HEK293 (cell line): ENCODE data around the gene TIE1.

Experiments
- CTCF ChIA-PET: fragments of 350-600 bp; formaldehyde crosslinking; extraction: SDS; loops from one replicate; lab custom pipeline; 2021; ENCODE audit warnings: antibody characterized with exemption; lab: Yijun Ruan, JAX
- POLR2A ChIA-PET: fragments of 300-600 bp; formaldehyde crosslinking; extraction: SDS; loops from one replicate; lab custom pipeline; 2020; ENCODE audit warnings: antibody characterized with exemption, inconsistent platforms; lab: Yijun Ruan, JAX
- H3K27ac ChIP-seq: fragments of 200-500 bp; sonication (Bioruptor generic); 2 replicates; pipeline ENCODE4 v1.5.1; 2014; ENCODE audit warnings: low read depth, low read length, control low read depth, inconsistent platforms; ENCODE audit errors: extremely low read depth
- H3K36me3 ChIP-seq, 2 experiments: fragments of 200-500 bp in 1 of 2; sonication (Bioruptor generic) in 1 of 2; 1 replicate in 1 of 2; 2 replicates in 1 of 2; pipeline ENCODE4 v1.5.1; 2014 to 2017; ENCODE audit warnings: inconsistent platforms in 2 of 2, low read length in 2 of 2; ENCODE audit not compliant: control insufficient read depth in 2 of 2, insufficient read depth in 1 of 2
- H3K4me1 ChIP-seq: fragments of 200-500 bp; sonication (Bioruptor generic); 2 replicates; pipeline ENCODE4 v1.5.1; 2014; ENCODE audit warnings: mild to moderate bottlenecking, low read length, inconsistent platforms; ENCODE audit not compliant: control insufficient read depth, insufficient read depth
- H3K4me3 ChIP-seq: 2 replicates; pipeline ENCODE4 v1.5.1; 2011; ENCODE audit warnings: low read depth, mild to moderate bottlenecking, control low read depth, low read length, moderate library complexity
- H3K9me3 ChIP-seq: fragments of 200-500 bp; sonication (Bioruptor generic); 2 replicates; pipeline ENCODE4 v1.5.1; 2014; ENCODE audit warnings: low read depth, low read length, inconsistent platforms; ENCODE audit not compliant: control insufficient read depth, insufficient read depth
- GFI1B ChIP-seq: fragments of 450-650 bp; formaldehyde crosslinking; IDR thresholded peaks from 2 replicates; pipeline ENCODE4 v1.5.1; 2016; ENCODE audit warnings: missing biosample characterization, missing genetic modification characterization
- GLI4 ChIP-seq: fragments of 450-650 bp; formaldehyde crosslinking; IDR thresholded peaks from 2 replicates; pipeline ENCODE4 v1.5.1; 2016; ENCODE audit warnings: missing biosample characterization, missing genetic modification characterization
- KLF1 ChIP-seq: fragments of 450-650 bp; formaldehyde crosslinking; IDR thresholded peaks from 2 replicates; pipeline ENCODE4 v1.5.1; 2016; ENCODE audit warnings: missing biosample characterization, missing genetic modification characterization
- KLF17 ChIP-seq: fragments of 450-650 bp; formaldehyde crosslinking; IDR thresholded peaks from 2 replicates; pipeline ENCODE4 v1.5.1; 2016; ENCODE audit warnings: missing biosample characterization, missing genetic modification characterization
- KLF7 ChIP-seq: fragments of 450-650 bp; formaldehyde crosslinking; IDR thresholded peaks from 2 replicates; pipeline ENCODE4 v1.5.1; 2016; ENCODE audit warnings: missing biosample characterization, missing genetic modification characterization, borderline replicate concordance
- TRIM28 ChIP-seq: IDR thresholded peaks from 2 replicates; pipeline ENCODE4 v1.6.1; 2011; ENCODE audit warnings: low read length, control low read depth, borderline replicate concordance
- ZBTB17 ChIP-seq: fragments of 450-650 bp; formaldehyde crosslinking; IDR thresholded peaks from 2 replicates; pipeline ENCODE4 v1.5.1; 2016; ENCODE audit warnings: missing biosample characterization, missing genetic modification characterization
- ZFP37 ChIP-seq: fragments of 450-650 bp; formaldehyde crosslinking; IDR thresholded peaks from 2 replicates; pipeline ENCODE4 v1.5.1; 2016; ENCODE audit warnings: missing biosample characterization, missing genetic modification characterization
- ZNF132 ChIP-seq: fragments of 450-650 bp; formaldehyde crosslinking; IDR thresholded peaks from 2 replicates; pipeline ENCODE4 v1.5.1; 2017; ENCODE audit warnings: missing biosample characterization, missing genetic modification characterization, borderline replicate concordance
- ZNF157 ChIP-seq: fragments of 450-650 bp; formaldehyde crosslinking; IDR thresholded peaks from 2 replicates; pipeline ENCODE4 v1.5.1; 2016; ENCODE audit warnings: missing biosample characterization, missing genetic modification characterization
- ZNF16 ChIP-seq: fragments of 450-650 bp; formaldehyde crosslinking; IDR thresholded peaks from 2 replicates; pipeline ENCODE4 v1.5.1; 2016; ENCODE audit warnings: low read depth, missing biosample characterization, missing genetic modification characterization
- ZNF18 ChIP-seq: fragments of 450-650 bp; formaldehyde crosslinking; IDR thresholded peaks from 2 replicates; pipeline ENCODE4 v1.5.1; 2016; ENCODE audit warnings: missing biosample characterization, missing genetic modification characterization
- ZNF2 ChIP-seq: fragments of 450-650 bp; formaldehyde crosslinking; IDR thresholded peaks from 2 replicates; pipeline ENCODE4 v1.5.1; 2016; ENCODE audit warnings: missing biosample characterization, missing genetic modification characterization
- ZNF324 ChIP-seq: fragments of 450-650 bp; formaldehyde crosslinking; IDR thresholded peaks from 2 replicates; pipeline ENCODE4 v1.5.1; 2016; ENCODE audit warnings: missing biosample characterization, missing genetic modification characterization
- ZNF366 ChIP-seq: fragments of 450-650 bp; formaldehyde crosslinking; conservative IDR thresholded peaks from 2 replicates; pipeline ENCODE4 v1.5.1; 2016; ENCODE audit warnings: missing biosample characterization, missing genetic modification characterization
- ZNF416 ChIP-seq: fragments of 450-650 bp; formaldehyde crosslinking; IDR thresholded peaks from 2 replicates; pipeline ENCODE4 v1.5.1; 2016; ENCODE audit warnings: missing biosample characterization, missing genetic modification characterization
- ZNF48 ChIP-seq: fragments of 450-650 bp; formaldehyde crosslinking; IDR thresholded peaks from 2 replicates; pipeline ENCODE4 v1.5.1; 2016; ENCODE audit warnings: missing biosample characterization, missing genetic modification characterization
- ZNF623 ChIP-seq: fragments of 450-650 bp; formaldehyde crosslinking; IDR thresholded peaks from 2 replicates; pipeline ENCODE4 v1.5.1; 2016; ENCODE audit warnings: missing biosample characterization, missing genetic modification characterization
- ZNF624 ChIP-seq: fragments of 450-650 bp; formaldehyde crosslinking; IDR thresholded peaks from 2 replicates; pipeline ENCODE4 v1.5.1; 2017; ENCODE audit warnings: missing biosample characterization, missing genetic modification characterization
- ZNF639 ChIP-seq: fragments of 450-650 bp; formaldehyde crosslinking; IDR thresholded peaks from 2 replicates; pipeline ENCODE4 v1.5.1; 2016; ENCODE audit warnings: missing biosample characterization, missing genetic modification characterization
- ZNF645 ChIP-seq: fragments of 450-650 bp; formaldehyde crosslinking; IDR thresholded peaks from 2 replicates; pipeline ENCODE4; 2016; ENCODE audit warnings: missing biosample characterization, missing genetic modification characterization
- ZNF660 ChIP-seq: fragments of 450-650 bp; IDR thresholded peaks from 2 replicates; pipeline ENCODE4 v1.5.1; 2018; ENCODE audit warnings: missing biosample characterization, mild to moderate bottlenecking, missing genetic modification characterization
- ZSCAN30 ChIP-seq: fragments of 450-650 bp; IDR thresholded peaks from 2 replicates; pipeline ENCODE4 v1.5.1; 2018; ENCODE audit warnings: missing biosample characterization, mild to moderate bottlenecking, missing genetic modification characterization, moderate library complexity
- TF ChIP-seq, protein P1 (sequence below): fragments of 450-650 bp; formaldehyde crosslinking; conservative IDR thresholded peaks from 2 replicates; pipeline ENCODE4 v1.5.1; 2016; ENCODE audit warnings: low read depth, missing biosample characterization, missing genetic modification characterization

The TIE1 gene

DNA sequence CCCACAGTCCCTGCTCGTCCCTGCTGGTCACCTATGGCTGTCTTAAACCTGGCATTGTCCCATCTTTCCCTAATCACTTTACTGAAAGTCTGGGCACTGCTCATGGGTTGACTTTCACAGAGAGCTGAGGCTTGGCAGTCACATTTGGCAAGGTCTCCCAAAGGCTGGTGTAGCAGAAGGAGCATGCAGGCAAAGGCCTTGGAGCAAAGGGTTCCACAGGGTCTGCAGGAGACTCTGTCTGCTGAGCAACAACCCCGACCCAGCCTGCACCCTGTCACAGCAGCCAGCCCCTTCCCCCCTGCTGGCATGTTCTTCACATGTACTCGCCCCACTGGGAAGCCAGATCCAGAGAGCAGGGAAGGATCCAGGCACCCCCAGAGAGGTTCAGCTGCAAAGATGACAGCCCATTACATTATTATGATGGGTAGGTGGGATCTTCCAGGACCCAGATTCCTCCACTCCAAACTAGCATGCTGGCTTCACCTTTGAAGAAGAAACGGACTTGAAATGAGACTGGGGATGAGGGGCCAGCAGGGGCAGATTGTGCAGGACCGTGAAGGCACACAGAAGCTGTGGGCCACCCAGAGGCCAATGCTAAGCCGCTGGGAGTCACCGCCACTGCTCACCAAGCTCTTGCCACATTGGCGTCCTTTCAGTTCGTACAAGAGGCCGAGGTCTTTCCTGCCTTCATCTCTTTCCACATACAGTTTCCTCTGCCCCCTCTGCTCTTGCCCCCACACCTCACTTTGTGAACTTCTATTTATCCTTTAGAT is 45.2 kb upstream of the TIE1 start:
- POLR2A ChIA-PET: no interaction called here
- CTCF ChIA-PET: no interaction called here
- H3K4me3 ChIP-seq: no peak overlapping the region
- no peak overlapping the region for H3K27ac ChIP-seq
- no peaks in the 10 kb centered on the region for H3K9me3 ChIP-seq
- H3K4me1 ChIP-seq: no peaks in the 10 kb centered on the region
- TF ChIP-seq ZNF2 (tag by site-specific recombination) (no peak), ZNF18 (no peak), ZFP37 (tag by site-specific recombination) (no peak), KLF7 (tag by site-specific recombination) (no peak), ZNF645 (tag by site-specific recombination) (no peak), ZNF639 (tag by site-specific recombination) (no peak), ZSCAN30 (tag by site-specific recombination) (no peak), ZNF157 (tag by site-specific recombination) (no peak), KLF17 (no peak), ZNF48 (tag by site-specific recombination) (no peak), GLI4 (tag by site-specific recombination) (no peak)
- TF ChIP-seq, protein P1, sequence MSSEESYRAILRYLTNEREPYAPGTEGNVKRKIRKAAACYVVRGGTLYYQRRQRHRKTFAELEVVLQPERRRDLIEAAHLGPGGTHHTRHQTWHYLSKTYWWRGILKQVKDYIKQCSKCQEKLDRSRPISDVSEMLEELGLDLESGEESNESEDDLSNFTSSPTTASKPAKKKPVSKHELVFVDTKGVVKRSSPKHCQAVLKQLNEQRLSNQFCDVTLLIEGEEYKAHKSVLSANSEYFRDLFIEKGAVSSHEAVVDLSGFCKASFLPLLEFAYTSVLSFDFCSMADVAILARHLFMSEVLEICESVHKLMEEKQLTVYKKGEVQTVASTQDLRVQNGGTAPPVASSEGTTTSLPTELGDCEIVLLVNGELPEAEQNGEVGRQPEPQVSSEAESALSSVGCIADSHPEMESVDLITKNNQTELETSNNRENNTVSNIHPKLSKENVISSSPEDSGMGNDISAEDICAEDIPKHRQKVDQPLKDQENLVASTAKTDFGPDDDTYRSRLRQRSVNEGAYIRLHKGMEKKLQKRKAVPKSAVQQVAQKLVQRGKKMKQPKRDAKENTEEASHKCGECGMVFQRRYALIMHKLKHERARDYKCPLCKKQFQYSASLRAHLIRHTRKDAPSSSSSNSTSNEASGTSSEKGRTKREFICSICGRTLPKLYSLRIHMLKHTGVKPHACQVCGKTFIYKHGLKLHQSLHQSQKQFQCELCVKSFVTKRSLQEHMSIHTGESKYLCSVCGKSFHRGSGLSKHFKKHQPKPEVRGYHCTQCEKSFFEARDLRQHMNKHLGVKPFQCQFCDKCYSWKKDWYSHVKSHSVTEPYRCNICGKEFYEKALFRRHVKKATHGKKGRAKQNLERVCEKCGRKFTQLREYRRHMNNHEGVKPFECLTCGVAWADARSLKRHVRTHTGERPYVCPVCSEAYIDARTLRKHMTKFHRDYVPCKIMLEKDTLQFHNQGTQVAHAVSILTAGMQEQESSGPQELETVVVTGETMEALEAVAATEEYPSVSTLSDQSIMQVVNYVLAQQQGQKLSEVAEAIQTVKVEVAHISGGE: no peak
- H3K36me3 ChIP-seq: no peaks in the 10 kb centered on the region

DNA sequence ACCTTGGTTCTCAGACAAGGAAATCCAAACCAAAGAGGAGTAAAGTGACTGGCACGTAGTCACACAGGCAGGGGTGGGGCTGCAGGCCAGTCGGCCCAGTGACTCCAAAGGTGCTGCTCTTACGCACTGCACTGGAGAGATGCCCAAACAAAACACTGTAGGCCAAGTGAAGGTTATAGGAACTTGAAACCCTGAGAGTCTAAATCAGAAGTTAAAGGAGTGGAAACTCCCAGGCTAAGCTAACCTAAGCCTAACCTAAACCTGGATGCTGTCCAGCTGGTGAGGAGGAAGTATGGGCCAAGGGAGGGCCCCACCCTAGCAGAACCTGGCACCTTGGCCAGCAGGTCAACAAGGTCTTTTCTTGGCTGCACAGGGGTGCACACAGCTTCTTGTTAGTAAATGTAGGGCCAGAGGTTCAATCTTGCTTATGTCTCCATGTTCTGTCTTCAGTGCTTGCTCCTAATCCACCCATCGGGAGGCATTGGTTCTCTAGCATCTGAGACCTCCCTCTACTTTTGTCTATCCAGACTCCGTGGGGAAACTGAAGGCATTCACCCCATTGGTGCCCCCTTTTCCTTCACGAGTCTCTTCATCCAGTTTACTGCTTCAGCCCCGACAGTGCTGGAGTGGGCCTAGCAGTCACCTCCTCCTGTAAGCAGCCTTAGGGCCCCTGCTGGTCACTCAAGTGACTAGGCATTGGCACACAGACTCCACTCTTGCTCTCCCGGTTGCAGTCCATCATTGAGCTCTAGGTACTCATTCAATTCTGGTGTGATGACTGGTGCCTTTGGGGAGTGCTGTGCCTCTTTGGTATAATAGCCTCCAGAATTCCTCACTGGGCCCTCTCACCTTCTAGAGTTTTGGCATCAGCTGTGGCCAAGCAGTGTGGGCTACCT is 43.9 kb upstream of the TIE1 start:
- H3K27ac ChIP-seq: no peak overlapping the region
- no peaks in the 10 kb centered on the region for H3K4me1 ChIP-seq
- CTCF ChIA-PET: no interaction called here
- no peak overlapping the region for H3K4me3 ChIP-seq
- no peaks in the 10 kb centered on the region for H3K9me3 ChIP-seq
- H3K36me3 ChIP-seq: no peaks in the 10 kb centered on the region
- POLR2A ChIA-PET: no interaction called here
- no peak for TF ChIP-seq ZNF16 (tag by site-specific recombination)
- TF ChIP-seq ZNF132: no peak
- no peak for TF ChIP-seq ZNF48 (tag by site-specific recombination)
- TF ChIP-seq ZNF624 (tag by site-specific recombination): no peak
- no peak for TF ChIP-seq ZNF366
- TF ChIP-seq ZNF416 (tag by site-specific recombination): no peak
- TF ChIP-seq TRIM28: no peak
- TF ChIP-seq ZNF324 (tag by site-specific recombination): no peak
- TF ChIP-seq ZBTB17 (tag by site-specific recombination): no peak
- no peak for TF ChIP-seq ZNF660 (tag by site-specific recombination)
- TF ChIP-seq ZNF623 (tag by site-specific recombination): no peak
- no peak for TF ChIP-seq KLF1 (tag by site-specific recombination)
- TF ChIP-seq GFI1B: no peak
